Gastrocnemius medialis (tissue), 4 donors: Measurements from ENCODE around the gene RNF26.
"Not testable (repeated sequence)": the region's sequence is repeated elsewhere in the genome, so short reads cannot be mapped to it uniquely, and the experiment has no call there.

Experiments
- POLR2A ChIP-seq, 2 donors: fragments of 450-650 bp; IDR thresholded peaks; one replicate each; pipeline ENCODE4 v1.6.1; 2017; ENCODE audit warnings: antibody characterized with exemption in 2 of 2, mild to moderate bottlenecking in 2 of 2, moderate library complexity in 2 of 2
- TF ChIP-seq, protein P1 (sequence below), 5 experiments: fragments of 450-650 bp in 3 of 5; fragments of 200-600 bp in 2 of 5; sonication (generic) in 2 of 5; IDR thresholded peaks in 4 of 5; conservative IDR thresholded peaks in 1 of 5; 1 replicate in 4 of 5; 2 replicates in 1 of 5; pipeline ENCODE4 v1.5.1; 2016 to 2019; ENCODE audit warnings: antibody characterized with exemption in 5 of 5, mild to moderate bottlenecking in 3 of 5, moderate library complexity in 3 of 5

DNA sequence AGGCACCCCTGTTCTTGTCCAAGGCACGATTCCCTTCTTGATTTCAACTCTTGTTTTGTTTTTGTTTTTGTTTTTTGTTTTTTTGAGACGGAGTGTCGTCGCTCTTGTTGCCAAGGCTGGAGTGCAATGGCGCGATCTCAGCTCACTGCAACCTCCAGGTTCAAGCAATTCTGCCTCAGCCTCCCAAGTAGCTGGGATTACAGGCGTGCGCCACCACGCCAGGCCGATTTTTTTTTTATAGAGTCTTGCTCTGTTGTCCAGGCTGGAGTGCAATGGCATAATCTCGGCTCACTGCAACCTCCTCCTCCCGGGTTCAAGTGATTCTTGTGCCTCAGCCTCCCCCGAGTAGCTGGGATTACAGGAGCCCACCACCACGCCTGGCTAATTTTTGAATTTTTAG, 48.2 kb downstream of the RNF26 start:
- not testable (repeated sequence) for TF ChIP-seq POLR2A (IDR thresholded peaks at IDR 0.05)
- TF ChIP-seq, protein P1, sequence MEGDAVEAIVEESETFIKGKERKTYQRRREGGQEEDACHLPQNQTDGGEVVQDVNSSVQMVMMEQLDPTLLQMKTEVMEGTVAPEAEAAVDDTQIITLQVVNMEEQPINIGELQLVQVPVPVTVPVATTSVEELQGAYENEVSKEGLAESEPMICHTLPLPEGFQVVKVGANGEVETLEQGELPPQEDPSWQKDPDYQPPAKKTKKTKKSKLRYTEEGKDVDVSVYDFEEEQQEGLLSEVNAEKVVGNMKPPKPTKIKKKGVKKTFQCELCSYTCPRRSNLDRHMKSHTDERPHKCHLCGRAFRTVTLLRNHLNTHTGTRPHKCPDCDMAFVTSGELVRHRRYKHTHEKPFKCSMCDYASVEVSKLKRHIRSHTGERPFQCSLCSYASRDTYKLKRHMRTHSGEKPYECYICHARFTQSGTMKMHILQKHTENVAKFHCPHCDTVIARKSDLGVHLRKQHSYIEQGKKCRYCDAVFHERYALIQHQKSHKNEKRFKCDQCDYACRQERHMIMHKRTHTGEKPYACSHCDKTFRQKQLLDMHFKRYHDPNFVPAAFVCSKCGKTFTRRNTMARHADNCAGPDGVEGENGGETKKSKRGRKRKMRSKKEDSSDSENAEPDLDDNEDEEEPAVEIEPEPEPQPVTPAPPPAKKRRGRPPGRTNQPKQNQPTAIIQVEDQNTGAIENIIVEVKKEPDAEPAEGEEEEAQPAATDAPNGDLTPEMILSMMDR (IDR thresholded peaks at IDR 0.05 in 4 of 5, conservative IDR thresholded peaks at IDR 0.05 in 1 of 5): not testable (repeated sequence)
